Peyer's patch (tissue), 4 donors: Measurements from ENCODE around the gene SPATC1L. TPM values are rescaled to one million over a fixed set of nuclear protein-coding genes. Genes with fewer than 3 reads are reported as not detected.

Experiments
- DNase-seq, 3 donors: peaks; one replicate each; pipeline ENCODE4 v3.0.0-alpha.2; 2017 to 2019
- H3K27ac ChIP-seq, 4 donors: fragments of 200-600 bp; sonication (generic); one replicate each; pipeline ENCODE4 v1.5.1; 2016 to 2019
- H3K27me3 ChIP-seq, 2 donors: fragments of 200-600 bp; sonication (generic); one replicate each; pipeline ENCODE4 v1.5.1; 2019
- H3K36me3 ChIP-seq, 3 donors: fragments of 200-600 bp; sonication (generic); one replicate each; pipeline ENCODE4 v1.5.1; 2016 to 2019
- H3K4me1 ChIP-seq, 4 donors: fragments of 200-600 bp; sonication (generic); one replicate each; pipeline ENCODE4 v1.5.1; 2016 to 2019
- H3K4me3 ChIP-seq, 4 donors: fragments of 200-600 bp; sonication (generic); 1 replicate in 3 of 4; 2 replicates in 1 of 4; pipeline ENCODE4 v1.5.1; 2016 to 2019; ENCODE audit warnings: mild to moderate bottlenecking in 1 of 4
- H3K9me3 ChIP-seq, 4 donors: fragments of 200-600 bp; sonication (generic); one replicate each; pipeline ENCODE4 v1.5.1; 2016 to 2019; ENCODE audit warnings: mild to moderate bottlenecking in 1 of 4
- CTCF ChIP-seq, 6 experiments: fragments of 450-650 bp in 4 of 6; fragments of 200-600 bp in 2 of 6; sonication (generic) in 1 of 6; IDR thresholded peaks; one replicate each; pipeline ENCODE4 v1.5.1; 2017 to 2019; ENCODE audit warnings: antibody characterized with exemption in 6 of 6, mild to moderate bottlenecking in 3 of 6, moderate library complexity in 1 of 6
- POLR2A ChIP-seq, 2 donors: fragments of 450-650 bp; IDR thresholded peaks; one replicate each; pipeline ENCODE4 v1.5.1; 2017; ENCODE audit warnings: antibody characterized with exemption in 2 of 2, mild to moderate bottlenecking in 2 of 2, moderate library complexity in 2 of 2
- total RNA-seq, 4 donors: library from RNA; depleted of rRNA; stranded (reverse); fragments of >200 nt; gene quantifications; one replicate each; pipeline ENCODE4 v1.1.0, GENCODE V29; 2016

Gene SPATC1L
- total RNA-seq, 4 donors from 2014 or later: 1.1 to 13.2 (median 2.6) TPM

- no peak for DNase-seq
- H3K9me3 ChIP-seq: no peaks in the 10 kb centered on the region
- TF ChIP-seq POLR2A (IDR thresholded peaks at IDR 0.05) (no peak), CTCF (IDR thresholded peaks at IDR 0.05) (no peak)
Measured at GRCh38 chr21:46165098-46165497, 19.2 kb downstream of the SPATC1L start.

GRCh38 chr21:46163380-46163779, 20.9 kb downstream of the SPATC1L start:
- no peak overlapping the region for H3K4me3 ChIP-seq
- peaks cover 0 to 8% (median 0%) of the 10 kb centered on the region in 4 donors for H3K4me1 ChIP-seq
- H3K27me3 ChIP-seq: peaks cover 0 to 3% of the 10 kb centered on the region in 2 donors
- TF ChIP-seq POLR2A (IDR thresholded peaks at IDR 0.05): no peak
- TF ChIP-seq CTCF (IDR thresholded peaks at IDR 0.05): no peak
- no peak overlapping the region for H3K27ac ChIP-seq
- DNase-seq: no peak
- H3K36me3 ChIP-seq: no peaks in the 10 kb centered on the region
- no peaks in the 10 kb centered on the region for H3K9me3 ChIP-seq

More at GRCh38 chr21:46165098-46165497, 19.2 kb downstream of the SPATC1L start:
- H3K4me1 ChIP-seq: peaks cover 0 to 8% (median 0%) of the 10 kb centered on the region in 4 donors
- H3K27me3 ChIP-seq: peaks cover 0 to 3% of the 10 kb centered on the region in 2 donors
- no peaks in the 10 kb centered on the region for H3K36me3 ChIP-seq
- H3K4me3 ChIP-seq: no peak overlapping the region
- no peak overlapping the region for H3K27ac ChIP-seq

- peak overlapping the region in 1 of 4 donors; percentile 16 for H3K4me3 ChIP-seq
- H3K27ac ChIP-seq: no peak overlapping the region
- H3K4me1 ChIP-seq: peaks cover 0 to 8% (median 0%) of the 10 kb centered on the region in 4 donors
- DNase-seq: peak in 2 of 3 donors; percentile 28 to 37
- H3K27me3 ChIP-seq: peaks cover 0 to 3% of the 10 kb centered on the region in 2 donors
- H3K9me3 ChIP-seq: no peaks in the 10 kb centered on the region
- no peaks in the 10 kb centered on the region for H3K36me3 ChIP-seq
- TF ChIP-seq POLR2A (IDR thresholded peaks at IDR 0.05): no peak
- TF ChIP-seq CTCF (IDR thresholded peaks at IDR 0.05): no peak
Measured at GRCh38 chr21:46161633-46162592, 22.3 kb downstream of the SPATC1L start.

- no peak for TF ChIP-seq POLR2A (IDR thresholded peaks at IDR 0.05)
- no peak for TF ChIP-seq CTCF (IDR thresholded peaks at IDR 0.05)
- Histone ChIP-seq H3K9me3 (no peaks in the 10 kb centered on the region), H3K27ac (no peak overlapping the region), H3K27me3 (peaks cover 0 to 3% of the 10 kb centered on the region in 2 donors), H3K4me3 (peak overlapping the region in 1 of 4 donors; percentile 16), H3K4me1 (peaks cover 0 to 8% (median 0%) of the 10 kb centered on the region in 4 donors), H3K36me3 (no peaks in the 10 kb centered on the region)
- DNase-seq: peak in 1 of 3 donors; percentile 41
Measured at GRCh38 chr21:46160907-46161632, 23.2 kb downstream of the SPATC1L start.

- Histone ChIP-seq H3K4me3 (no peak overlapping the region), H3K36me3 (no peaks in the 10 kb centered on the region), H3K27me3 (peaks cover 0 to 3% of the 10 kb centered on the region in 2 donors), H3K27ac (no peak overlapping the region), H3K4me1 (peaks cover 0 to 8% (median 0%) of the 10 kb centered on the region in 4 donors), H3K9me3 (no peaks in the 10 kb centered on the region)
- peak in 2 of 3 donors; percentile 28 to 35 for DNase-seq
- TF ChIP-seq CTCF (IDR thresholded peaks at IDR 0.05): no peak
- no peak for TF ChIP-seq POLR2A (IDR thresholded peaks at IDR 0.05)
Measured at GRCh38 chr21:46160657-46160906, 23.7 kb downstream of the SPATC1L start.
